ENCODE measurements around the gene PGBD2.
"Not testable (repeated sequence)": the region's sequence is repeated elsewhere in the genome, so short reads cannot be mapped to it uniquely, and the experiment has no call there.

Gene PGBD2

GRCh38 chr1:248886237-248886895, 19.7 kb upstream of the PGBD2 start:
- no peak for DNase-seq (ENCODE audit: low read depth, low spot score)

GRCh38 chr1:248889914-248890243, 16.2 kb upstream of the PGBD2 start:
- not testable (repeated sequence) for DNase-seq (ENCODE audit: low read depth, low spot score)

GRCh38 chr1:248890549-248891498, 15.2 kb upstream of the PGBD2 start:
- DNase-seq (ENCODE audit: low read depth, low spot score) = no peak

- no peak for DNase-seq (ENCODE audit: low read depth, low spot score)
Observed at GRCh38 chr1:248891758-248892157, 14.3 kb upstream of the PGBD2 start.

- DNase-seq (ENCODE audit: low read depth, low spot score) = no peak
Observed at GRCh38 chr1:248892590-248892989, 13.4 kb upstream of the PGBD2 start.

- DNase-seq (ENCODE audit: low read depth, low spot score) = no peak
Observed at GRCh38 chr1:248894837-248895236, 11.2 kb upstream of the PGBD2 start.

GRCh38 chr1:248897412-248898337, 8.4 kb upstream of the PGBD2 start:
- DNase-seq (ENCODE audit: low read depth, low spot score) = no peak

GRCh38 chr1:248900637-248901036, 5.4 kb upstream of the PGBD2 start:
- DNase-seq (ENCODE audit: low read depth, low spot score) = no peak

GRCh38 chr1:248901578-248901977, 4.5 kb upstream of the PGBD2 start:
- DNase-seq (ENCODE audit: low read depth, low spot score) = no peak

- DNase-seq (ENCODE audit: low read depth, low spot score) = no peak
Observed at GRCh38 chr1:248904437-248905216, 1.4 kb upstream of the PGBD2 start.

- DNase-seq (ENCODE audit: low read depth, low spot score) = no peak
Observed at GRCh38 chr1:248905662-248906008, 400 bp upstream of the PGBD2 start.

- no peak for DNase-seq (ENCODE audit: low read depth, low spot score)
Observed at GRCh38 chr1:248906753-248907661, 972 bp downstream of the PGBD2 start.

- no peak for DNase-seq (ENCODE audit: low read depth, low spot score)
Observed at GRCh38 chr1:248910761-248911160, 4.7 kb downstream of the PGBD2 start.

- no peak for DNase-seq (ENCODE audit: low read depth, low spot score)
Observed at GRCh38 chr1:248913933-248914332, 7.9 kb downstream of the PGBD2 start.

- no peak for DNase-seq (ENCODE audit: low read depth, low spot score)
Observed at GRCh38 chr1:248914796-248915381, 8.9 kb downstream of the PGBD2 start.

- DNase-seq (ENCODE audit: low read depth, low spot score) = no peak
Observed at GRCh38 chr1:248918131-248918530, 12.1 kb downstream of the PGBD2 start.

GRCh38 chr1:248923352-248924338, 17.6 kb downstream of the PGBD2 start:
- DNase-seq (ENCODE audit: low read depth, low spot score) = no peak

GRCh38 chr1:248924696-248925532, 18.9 kb downstream of the PGBD2 start:
- no peak for DNase-seq (ENCODE audit: low read depth, low spot score)

Measured in activated naive CD8-positive, alpha-beta T cell treated with anti-CD3 and anti-CD28 coated beads, Interleukin-2, amount 50 U/mL, for 16 hours (primary cell).